Lower lobe of right lung (tissue), 2 donors: Measurements from ENCODE around the gene TDRD3. TPM values are rescaled to one million over a fixed set of nuclear protein-coding genes. Genes with fewer than 3 reads are reported as not detected.

Experiments used
- ATAC-seq, 2 donors: fragments of 200-7000 bp; cut with Tn5 transposase; one replicate each; pipeline ENCODE4 v1.9.1; 2020 to 2022; ENCODE audit warnings: mild to moderate bottlenecking in 2 of 2, moderate library complexity in 2 of 2
- DNase-seq: peaks from one replicate; pipeline ENCODE4 v3.0.0-alpha.2; 2020
- H3K27ac ChIP-seq: fragments of 200-600 bp; one replicate; pipeline ENCODE4 v1.8.0; 2022
- H3K27me3 ChIP-seq: fragments of 200-600 bp; one replicate; pipeline ENCODE4 v1.8.0; 2022; ENCODE audit warnings: low read depth
- H3K36me3 ChIP-seq: fragments of 200-600 bp; one replicate; pipeline ENCODE4 v1.8.0; 2022; ENCODE audit warnings: mild to moderate bottlenecking
- H3K4me1 ChIP-seq: fragments of 200-600 bp; one replicate; pipeline ENCODE4 v1.8.0; 2022
- H3K4me3 ChIP-seq: fragments of 200-600 bp; one replicate; pipeline ENCODE4 v1.8.0; 2022; ENCODE audit warnings: mild to moderate bottlenecking
- H3K9me3 ChIP-seq: fragments of 200-600 bp; one replicate; pipeline ENCODE4 v1.8.0; 2022
- intact Hi-C: fragments of 100-400 bp; cut with DNase I; formaldehyde crosslinking; loops from one replicate; pipeline ENCODE4 v1.11.0; 2022
- total RNA-seq: library from RNA; stranded (reverse); fragmentation: NEBNext Ultra II Directional; extraction: Animal tissue kit (Norgen Biotek cat#: 25700); gene quantifications from one replicate; pipeline ENCODE4 v1.2.1, GENCODE V29; 2021
- TF ChIP-seq, protein P1 (sequence below): fragments of 200-600 bp; IDR thresholded peaks from one replicate; pipeline ENCODE4 v1.8.0; 2022; ENCODE audit warnings: antibody characterized with exemption, mild to moderate bottlenecking
- donor health status: DM: no; HTN: yes; CAD: no; lungs with severe emphysema.

Gene TDRD3
- total RNA-seq, 1 donor from 2014 or later = 27.0 TPM

DNA sequence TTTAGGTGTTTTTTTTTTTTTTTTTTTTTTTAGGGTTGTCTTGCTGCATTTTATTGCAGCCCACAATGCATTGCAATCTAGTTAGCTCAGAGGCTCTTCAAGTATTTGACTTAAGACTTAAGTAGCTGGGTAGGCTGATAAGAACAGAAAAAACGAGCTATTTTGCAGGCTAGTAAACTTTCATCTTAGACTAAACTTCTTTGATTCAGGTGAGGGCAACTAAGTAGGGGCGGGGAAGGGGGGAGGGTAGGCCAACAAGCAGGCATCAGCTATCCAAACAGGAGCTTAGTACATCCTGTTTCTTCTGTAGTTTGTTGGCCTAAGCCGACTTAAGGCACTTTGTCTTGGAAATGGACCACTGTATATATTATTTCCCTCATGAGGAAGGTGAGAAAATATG lies 4.9 kb upstream of the TDRD3 start:
- no peaks in the 10 kb centered on the region for H3K27me3 ChIP-seq
- intact Hi-C loops = no loop called here
- H3K4me3 ChIP-seq = no peak overlapping the region
- TF ChIP-seq, protein P1, sequence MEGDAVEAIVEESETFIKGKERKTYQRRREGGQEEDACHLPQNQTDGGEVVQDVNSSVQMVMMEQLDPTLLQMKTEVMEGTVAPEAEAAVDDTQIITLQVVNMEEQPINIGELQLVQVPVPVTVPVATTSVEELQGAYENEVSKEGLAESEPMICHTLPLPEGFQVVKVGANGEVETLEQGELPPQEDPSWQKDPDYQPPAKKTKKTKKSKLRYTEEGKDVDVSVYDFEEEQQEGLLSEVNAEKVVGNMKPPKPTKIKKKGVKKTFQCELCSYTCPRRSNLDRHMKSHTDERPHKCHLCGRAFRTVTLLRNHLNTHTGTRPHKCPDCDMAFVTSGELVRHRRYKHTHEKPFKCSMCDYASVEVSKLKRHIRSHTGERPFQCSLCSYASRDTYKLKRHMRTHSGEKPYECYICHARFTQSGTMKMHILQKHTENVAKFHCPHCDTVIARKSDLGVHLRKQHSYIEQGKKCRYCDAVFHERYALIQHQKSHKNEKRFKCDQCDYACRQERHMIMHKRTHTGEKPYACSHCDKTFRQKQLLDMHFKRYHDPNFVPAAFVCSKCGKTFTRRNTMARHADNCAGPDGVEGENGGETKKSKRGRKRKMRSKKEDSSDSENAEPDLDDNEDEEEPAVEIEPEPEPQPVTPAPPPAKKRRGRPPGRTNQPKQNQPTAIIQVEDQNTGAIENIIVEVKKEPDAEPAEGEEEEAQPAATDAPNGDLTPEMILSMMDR = no peak
- H3K36me3 ChIP-seq = no peaks in the 10 kb centered on the region
- H3K27ac ChIP-seq = no peak overlapping the region
- H3K4me1 ChIP-seq = peaks cover 11% of the 10 kb centered on the region
- DNase-seq (peak; percentile 64), ATAC-seq (peak in 1 of 2 donors; percentile 9)
- H3K9me3 ChIP-seq = no peaks in the 10 kb centered on the region

DNA sequence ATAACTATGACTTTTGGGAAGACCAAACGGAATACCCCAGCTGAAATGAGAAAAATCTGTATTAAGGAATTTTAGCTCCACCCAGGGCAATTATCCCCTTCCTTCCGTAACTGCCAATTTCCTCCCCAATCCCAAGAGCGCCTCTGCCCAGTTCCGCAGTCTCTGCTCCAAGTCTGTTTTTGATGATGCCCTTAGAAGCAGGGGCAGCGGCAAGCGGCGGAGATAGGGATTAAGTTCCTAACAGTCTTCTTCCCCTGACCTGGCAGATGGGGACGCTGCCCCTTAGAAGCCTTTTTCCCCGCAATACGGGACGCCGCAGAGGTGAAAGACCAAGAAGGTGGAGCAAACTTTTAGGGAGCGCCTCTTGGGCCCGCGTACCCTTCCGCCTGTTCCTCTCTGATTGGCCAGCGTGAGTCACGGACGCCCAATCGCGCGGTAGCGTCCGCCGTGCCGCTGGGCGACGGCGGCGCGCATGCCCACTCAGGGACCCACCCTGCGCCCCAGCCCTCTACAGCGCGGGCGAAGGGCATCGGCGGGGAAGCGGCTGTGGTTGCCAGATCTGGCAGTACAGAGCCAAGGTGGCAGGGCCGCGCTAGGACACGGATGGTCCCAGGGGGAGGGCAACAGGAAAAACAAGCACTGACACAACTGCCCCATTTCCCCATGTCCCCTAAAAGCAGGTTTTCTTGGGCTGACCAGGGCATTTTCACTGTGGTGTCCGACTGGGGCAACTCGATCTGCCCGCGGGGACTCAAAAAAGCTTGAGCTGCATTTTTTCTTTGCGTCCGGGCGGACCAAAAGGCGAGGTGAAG lies 843 bp upstream of the TDRD3 start:
- intact Hi-C loops = no loop called here
- peaks cover 32% of the 10 kb centered on the region for H3K4me1 ChIP-seq
- H3K4me3 ChIP-seq = peak overlapping the region; percentile 72
- H3K36me3 ChIP-seq = no peaks in the 10 kb centered on the region
- TF ChIP-seq, protein P1 = no peak
- H3K27me3 ChIP-seq = no peaks in the 10 kb centered on the region
- peak; percentile 94 for DNase-seq
- peak; percentile 96 to 97 for ATAC-seq
- H3K27ac ChIP-seq = peak overlapping the region; percentile 95
- no peaks in the 10 kb centered on the region for H3K9me3 ChIP-seq

DNA sequence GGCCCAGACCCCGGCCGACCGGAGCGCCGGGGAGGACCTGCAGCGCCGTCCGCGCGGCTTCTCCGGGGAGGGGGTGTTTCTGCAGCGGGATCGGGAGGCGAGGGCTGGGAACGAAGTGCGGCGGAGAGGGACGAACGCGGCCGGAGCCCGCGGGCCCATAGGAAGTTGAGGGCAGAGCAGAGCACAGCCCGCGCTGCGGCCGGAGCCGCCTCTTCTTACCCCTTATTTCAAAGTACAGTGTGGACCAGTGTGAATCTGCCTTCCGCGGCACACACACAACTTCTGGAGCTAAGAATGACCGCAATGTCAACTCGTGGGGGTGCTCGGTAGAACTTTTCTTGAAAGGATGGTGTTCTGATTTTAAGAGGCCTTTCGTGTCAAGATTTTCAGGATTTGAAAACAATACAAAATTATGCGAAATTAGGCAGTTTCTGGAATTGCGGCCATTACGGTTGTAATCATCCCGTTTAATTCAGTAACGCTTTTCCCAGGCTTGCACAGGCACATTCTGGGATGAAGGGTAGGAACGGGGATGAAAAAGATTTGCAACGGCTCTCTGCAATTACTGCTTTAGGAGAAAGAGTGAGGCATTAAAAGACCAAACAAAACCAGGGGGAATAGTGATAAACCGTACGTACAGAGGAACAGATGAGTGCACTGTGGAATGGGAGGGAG lies 821 bp downstream of the TDRD3 start:
- TF ChIP-seq, protein P1 = no peak
- H3K4me1 ChIP-seq = peaks cover 28% of the 10 kb centered on the region
- intact Hi-C loops = no loop called here

DNA sequence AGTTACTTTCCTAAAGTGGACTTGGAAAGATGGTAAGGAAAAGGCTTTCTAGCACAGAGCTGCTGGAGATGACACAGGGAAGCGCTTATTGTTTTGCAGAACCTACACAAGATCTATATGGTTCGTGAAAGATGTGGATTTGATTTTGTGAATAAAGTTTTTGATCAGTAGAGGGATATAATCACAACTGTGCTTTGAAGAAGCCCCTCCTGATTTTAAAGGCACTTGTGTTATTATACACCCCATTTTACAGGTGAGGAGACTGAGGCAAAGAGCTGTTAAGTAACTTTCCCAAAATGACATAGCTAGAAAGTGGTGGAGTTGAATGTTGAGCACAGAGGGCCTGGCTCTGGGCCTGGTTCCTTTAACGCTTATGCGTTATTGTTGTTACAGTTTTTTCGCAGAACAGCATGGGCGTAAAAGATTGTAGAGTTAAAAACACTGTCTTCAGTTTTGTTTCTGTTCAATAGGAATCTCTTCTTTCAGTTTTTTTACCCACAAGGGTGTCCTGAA lies 1.4 kb downstream of the TDRD3 start:
- ATAC-seq (no peak), DNase-seq (no peak)
- Histone ChIP-seq H3K36me3 (no peaks in the 10 kb centered on the region), H3K27ac (peak overlapping the region; percentile 95), H3K4me3 (peak overlapping the region; percentile 72), H3K9me3 (no peaks in the 10 kb centered on the region), H3K4me1 (peaks cover 25% of the 10 kb centered on the region), H3K27me3 (no peaks in the 10 kb centered on the region)
- intact Hi-C loops = no loop called here
- TF ChIP-seq, protein P1 = no peak

More for the DNA sequence above, 821 bp downstream of the TDRD3 start:
- Histone ChIP-seq H3K4me3 (peak overlapping the region; percentile 72), H3K9me3 (no peaks in the 10 kb centered on the region), H3K27ac (peak overlapping the region; percentile 95), H3K27me3 (no peaks in the 10 kb centered on the region), H3K36me3 (no peaks in the 10 kb centered on the region)
- ATAC-seq (peak; percentile 36 to 44), DNase-seq (peak; percentile 83)

DNA sequence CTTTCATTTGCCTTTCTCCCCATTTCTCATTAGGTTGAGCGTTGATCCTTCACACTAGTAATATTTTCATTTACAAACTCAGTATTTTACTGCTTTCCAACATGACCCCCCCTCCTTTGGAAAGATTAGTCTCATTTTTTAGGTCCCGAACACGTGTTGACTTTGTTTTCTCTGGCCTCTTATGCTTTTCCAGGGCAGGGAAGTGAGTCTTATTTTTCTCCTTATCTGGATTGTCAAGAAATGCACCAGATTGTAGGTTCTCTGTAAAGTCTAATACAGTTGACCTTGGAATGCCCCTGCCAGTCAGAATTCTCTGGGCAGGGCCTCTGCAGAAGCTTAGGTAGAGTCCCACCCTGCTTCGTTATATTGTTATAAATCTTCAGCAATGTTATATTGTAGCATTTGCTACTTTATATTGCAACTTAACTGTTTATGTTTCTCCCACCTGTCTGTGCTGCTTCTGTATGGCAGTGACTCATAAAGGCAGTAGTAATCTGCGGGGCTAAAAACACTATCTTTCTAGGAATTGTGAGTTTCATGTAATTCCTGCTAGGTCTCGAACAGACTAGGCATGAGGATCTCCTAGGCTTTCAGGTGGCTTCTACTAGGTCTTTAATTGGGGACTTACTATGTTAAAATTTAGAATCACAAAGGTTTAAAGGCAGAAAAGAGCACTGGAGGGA lies 2.0 kb downstream of the TDRD3 start:
- H3K27me3 ChIP-seq = no peaks in the 10 kb centered on the region
- ATAC-seq = no peak
- H3K4me3 ChIP-seq = peak overlapping the region; percentile 72
- H3K9me3 ChIP-seq = no peaks in the 10 kb centered on the region
- peaks cover 25% of the 10 kb centered on the region for H3K4me1 ChIP-seq
- H3K27ac ChIP-seq = peak overlapping the region; percentile 95
- DNase-seq = no peak
- TF ChIP-seq, protein P1 = no peak
- no peaks in the 10 kb centered on the region for H3K36me3 ChIP-seq
- intact Hi-C loops = no loop called here
